NCI-H82 (cell line): Measurements from ENCODE around the gene PLA2G7.
A peak's percentile ranks its signal among the peaks of the same experiment; 100 is the strongest.
"Not testable (repeated sequence)": the region's sequence is repeated elsewhere in the genome, so short reads cannot be mapped to it uniquely, and the experiment has no call there.

Source experiments
- DNase-seq: peaks from one replicate; lab custom pipeline; 2025; lab: John Stamatoyannopoulos, UW

The PLA2G7 gene

GRCh38 chr6:46748940-46749503 is 13.8 kb upstream of the PLA2G7 start:
- no peak for DNase-seq

- no peak for DNase-seq
Measured at GRCh38 chr6:46746696-46747095, 11.5 kb upstream of the PLA2G7 start, which contains the start of gene ANKRD66. Gene ANKRD66, plus strand, starts transcription at chr6:46746933. Its CDS starts 5,016 bp downstream, at chr6:46751949.

GRCh38 chr6:46745973-46746372 is 10.8 kb upstream of the PLA2G7 start:
- DNase-seq = no peak

- DNase-seq = not testable (repeated sequence)
Measured at GRCh38 chr6:46744159-46744725, 9.1 kb upstream of the PLA2G7 start.

GRCh38 chr6:46743425-46744158 is 8.4 kb upstream of the PLA2G7 start:
- DNase-seq = no peak

- DNase-seq = no peak
Measured at GRCh38 chr6:46741910-46742309, 6.7 kb upstream of the PLA2G7 start.

- no peak for DNase-seq
Measured at GRCh38 chr6:46741482-46741881, 6.3 kb upstream of the PLA2G7 start.

GRCh38 chr6:46736906-46737305 is 1.7 kb upstream of the PLA2G7 start:
- DNase-seq = no peak

GRCh38 chr6:46735720-46736031 is 501 bp upstream of the PLA2G7 start:
- no peak for DNase-seq

GRCh38 chr6:46733341-46733801 is 1.8 kb downstream of the PLA2G7 start:
- DNase-seq = peak; percentile 18

- no peak for DNase-seq
Measured at GRCh38 chr6:46730921-46731461, 4.2 kb downstream of the PLA2G7 start.

- DNase-seq = no peak
Measured at GRCh38 chr6:46729787-46730326, 5.3 kb downstream of the PLA2G7 start.

- no peak for DNase-seq
Measured at GRCh38 chr6:46720401-46720800, 14.8 kb downstream of the PLA2G7 start.

- DNase-seq = no peak
Measured at GRCh38 chr6:46719099-46719498, 16.1 kb downstream of the PLA2G7 start.

- DNase-seq = no peak
Measured at GRCh38 chr6:46715141-46715540, 20.0 kb downstream of the PLA2G7 start.

- no peak for DNase-seq
Measured at GRCh38 chr6:46711491-46711890, 23.7 kb downstream of the PLA2G7 start.

- no peak for DNase-seq
Measured at GRCh38 chr6:46706464-46706863, 28.7 kb downstream of the PLA2G7 start.

GRCh38 chr6:46704562-46704961 is 30.6 kb downstream of the PLA2G7 start:
- peak; percentile 31 for DNase-seq

- no peak for DNase-seq
Measured at GRCh38 chr6:46699970-46700369, 35.2 kb downstream of the PLA2G7 start.

GRCh38 chr6:46690911-46691451 is 44.2 kb downstream of the PLA2G7 start:
- DNase-seq = no peak

- no peak for DNase-seq
Measured at GRCh38 chr6:46690141-46690755, 44.9 kb downstream of the PLA2G7 start.

GRCh38 chr6:46689657-46690056 is 45.5 kb downstream of the PLA2G7 start:
- no peak for DNase-seq
